Right atrium auricular region (tissue), 2 donors: ENCODE results near the gene COL10A1. TPM values are rescaled to one million over a fixed set of nuclear protein-coding genes. Genes with fewer than 3 reads are reported as not detected.

ENCODE experiments used
- DNase-seq: peaks from one replicate; pipeline ENCODE4 v3.0.0-alpha.2; 2019; ENCODE audit warnings: low spot score
- H3K27ac ChIP-seq, 2 donors: fragments of 200-600 bp; sonication (generic); 1 replicate in 1 of 2; 2 replicates in 1 of 2; pipeline ENCODE4 v1.5.1; 2016 to 2019
- H3K27me3 ChIP-seq, 2 donors: fragments of 200-600 bp; sonication (generic); one replicate each; pipeline versions ENCODE4 v1.5.1 to v1.6.0; 2017 to 2019
- H3K36me3 ChIP-seq: fragments of 200-600 bp; sonication (generic); one replicate; pipeline ENCODE4 v1.5.1; 2016
- H3K4me1 ChIP-seq, 2 donors: fragments of 200-600 bp; sonication (generic); one replicate each; pipeline versions ENCODE4 v1.5.1 to v1.6.0; 2017 to 2019
- H3K4me3 ChIP-seq, 2 donors: fragments of 200-600 bp; sonication (generic); 1 replicate in 1 of 2; 2 replicates in 1 of 2; pipeline ENCODE4 v1.5.1; 2017 to 2019; ENCODE audit warnings: mild to moderate bottlenecking in 1 of 2, moderate library complexity in 1 of 2
- H3K9me3 ChIP-seq, 2 donors: fragments of 200-600 bp; sonication (generic); one replicate each; pipeline ENCODE4 v1.5.1; 2019
- total RNA-seq, 2 donors: library from RNA; depleted of rRNA; stranded (reverse); fragments of >200 nt; gene quantifications; one replicate each; pipeline ENCODE4 v1.1.0, GENCODE V29; 2016
- TF ChIP-seq, protein P1 (sequence below), 2 donors: fragments of 200-600 bp; sonication (generic); IDR thresholded peaks; one replicate each; pipeline ENCODE4 v1.5.1; 2019; ENCODE audit warnings: antibody characterized with exemption in 2 of 2

Gene COL10A1
- total RNA-seq, 2 donors from 2014 or later = not detected

DNA sequence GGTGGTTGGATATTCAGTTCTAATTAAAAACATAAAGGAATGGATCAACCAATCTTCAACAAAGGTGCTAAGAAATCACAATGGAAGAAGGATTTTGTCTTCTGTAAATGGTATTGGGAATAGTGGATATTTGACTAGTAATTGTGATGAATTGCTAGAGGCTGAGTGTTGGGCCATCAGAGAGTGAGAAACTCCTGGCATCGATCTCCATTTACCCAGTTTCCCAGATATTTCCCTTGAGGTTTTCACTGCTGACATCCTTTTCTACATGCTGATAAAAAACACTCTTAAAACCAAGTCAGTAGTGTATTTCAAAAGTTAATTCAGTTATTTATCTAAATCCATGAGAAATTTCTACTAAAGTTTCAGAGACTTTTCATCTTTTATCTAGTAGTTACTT is 40.4 kb upstream of the COL10A1 start:
- peaks cover 0 to 4% of the 10 kb centered on the region in 2 donors for H3K4me1 ChIP-seq
- no peak overlapping the region for H3K27ac ChIP-seq
- no peak overlapping the region for H3K4me3 ChIP-seq
- TF ChIP-seq, protein P1, sequence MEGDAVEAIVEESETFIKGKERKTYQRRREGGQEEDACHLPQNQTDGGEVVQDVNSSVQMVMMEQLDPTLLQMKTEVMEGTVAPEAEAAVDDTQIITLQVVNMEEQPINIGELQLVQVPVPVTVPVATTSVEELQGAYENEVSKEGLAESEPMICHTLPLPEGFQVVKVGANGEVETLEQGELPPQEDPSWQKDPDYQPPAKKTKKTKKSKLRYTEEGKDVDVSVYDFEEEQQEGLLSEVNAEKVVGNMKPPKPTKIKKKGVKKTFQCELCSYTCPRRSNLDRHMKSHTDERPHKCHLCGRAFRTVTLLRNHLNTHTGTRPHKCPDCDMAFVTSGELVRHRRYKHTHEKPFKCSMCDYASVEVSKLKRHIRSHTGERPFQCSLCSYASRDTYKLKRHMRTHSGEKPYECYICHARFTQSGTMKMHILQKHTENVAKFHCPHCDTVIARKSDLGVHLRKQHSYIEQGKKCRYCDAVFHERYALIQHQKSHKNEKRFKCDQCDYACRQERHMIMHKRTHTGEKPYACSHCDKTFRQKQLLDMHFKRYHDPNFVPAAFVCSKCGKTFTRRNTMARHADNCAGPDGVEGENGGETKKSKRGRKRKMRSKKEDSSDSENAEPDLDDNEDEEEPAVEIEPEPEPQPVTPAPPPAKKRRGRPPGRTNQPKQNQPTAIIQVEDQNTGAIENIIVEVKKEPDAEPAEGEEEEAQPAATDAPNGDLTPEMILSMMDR (IDR thresholded peaks at IDR 0.05) = no peak
- no peak for DNase-seq
- peaks cover 0 to 5% of the 10 kb centered on the region in 2 donors for H3K9me3 ChIP-seq
- no peaks in the 10 kb centered on the region for H3K36me3 ChIP-seq
- no peaks in the 10 kb centered on the region for H3K27me3 ChIP-seq

DNA sequence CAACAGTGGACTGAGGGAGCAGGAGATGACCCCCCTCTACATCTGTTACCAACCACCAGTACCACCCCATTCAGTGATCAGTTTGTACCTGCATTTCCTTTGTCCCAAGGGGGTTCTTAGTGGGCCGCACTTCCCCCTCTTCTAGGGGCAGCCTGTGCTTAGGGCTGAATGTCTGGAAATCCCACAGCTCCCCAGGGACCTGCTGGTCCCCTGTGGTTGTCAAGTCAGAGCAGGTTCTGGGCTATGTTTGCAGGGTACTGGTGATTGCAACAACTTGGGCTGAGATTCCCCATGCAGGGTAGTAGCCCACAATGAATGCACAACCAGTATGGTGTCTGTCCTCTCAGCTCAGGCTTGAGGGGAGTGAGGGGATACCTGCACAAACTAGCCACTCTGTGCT is 39.7 kb upstream of the COL10A1 start:
- H3K36me3 ChIP-seq = no peaks in the 10 kb centered on the region
- TF ChIP-seq, protein P1 (IDR thresholded peaks at IDR 0.05) = no peak
- DNase-seq = no peak
- H3K4me1 ChIP-seq = peaks cover 0 to 4% of the 10 kb centered on the region in 2 donors
- H3K27me3 ChIP-seq = no peaks in the 10 kb centered on the region
- no peak overlapping the region for H3K27ac ChIP-seq
- H3K4me3 ChIP-seq = no peak overlapping the region
- H3K9me3 ChIP-seq = peaks cover 0 to 5% of the 10 kb centered on the region in 2 donors

DNA sequence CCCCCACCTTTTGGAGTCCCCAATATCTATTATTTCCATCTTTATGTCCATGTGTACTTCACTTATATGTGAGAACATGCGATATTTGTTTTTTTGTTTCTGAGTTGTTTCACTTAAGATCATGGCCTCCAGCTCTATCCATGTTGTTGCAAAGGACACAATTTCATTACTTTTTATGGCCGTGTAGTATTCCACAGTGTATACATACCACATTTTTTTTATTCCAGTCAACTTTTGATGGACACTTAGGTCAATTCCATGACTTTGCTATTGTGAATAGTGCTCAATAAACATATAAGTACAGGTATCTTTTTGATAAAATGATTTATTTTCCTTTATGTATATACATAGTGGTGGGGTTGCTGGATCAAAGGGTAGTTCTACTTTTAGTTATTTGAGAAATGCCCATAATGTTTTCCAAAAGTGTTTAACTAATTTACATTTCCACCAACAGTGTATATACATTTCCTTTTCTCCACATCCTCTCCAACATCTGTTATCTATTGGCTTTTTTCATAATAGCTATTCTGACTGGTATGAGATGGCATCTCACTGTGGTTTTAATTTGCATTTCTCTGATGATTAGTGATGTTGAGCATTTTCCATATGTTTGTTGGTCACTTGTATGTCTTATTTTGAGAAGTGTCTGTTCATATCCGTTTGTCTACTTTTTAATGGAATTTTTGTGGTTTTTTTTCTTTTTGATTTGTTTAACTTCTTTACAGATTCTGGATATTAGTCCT is 34.0 kb upstream of the COL10A1 start:
- Histone ChIP-seq H3K4me1 (no peaks in the 10 kb centered on the region), H3K36me3 (no peaks in the 10 kb centered on the region), H3K27me3 (no peaks in the 10 kb centered on the region)

DNA sequence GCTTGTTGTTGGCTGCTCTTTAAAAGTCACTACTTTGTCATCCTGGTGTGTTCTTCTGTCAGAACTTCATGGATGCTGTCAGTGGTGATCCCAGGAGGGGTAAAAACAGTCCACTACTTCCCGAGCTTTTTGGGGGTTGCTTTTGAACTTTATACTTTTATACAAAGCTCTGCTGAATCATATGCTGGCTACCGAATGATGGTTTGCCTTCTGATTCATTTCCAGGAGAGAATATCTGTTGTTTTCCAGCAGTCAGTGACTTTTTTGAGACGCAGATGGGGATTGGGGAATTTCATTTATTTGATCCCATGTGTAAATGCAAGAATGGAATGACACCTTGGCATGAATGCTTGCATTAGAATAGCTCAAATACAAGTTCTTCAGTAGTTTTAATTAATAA is 32.7 kb upstream of the COL10A1 start:
- Histone ChIP-seq H3K27me3 (no peaks in the 10 kb centered on the region), H3K4me1 (no peaks in the 10 kb centered on the region), H3K36me3 (no peaks in the 10 kb centered on the region), H3K4me3 (no peak overlapping the region), H3K9me3 (no peaks in the 10 kb centered on the region), H3K27ac (no peak overlapping the region)
- TF ChIP-seq, protein P1 (IDR thresholded peaks at IDR 0.05) = no peak
- no peak for DNase-seq

More for the DNA sequence above, 34.0 kb upstream of the COL10A1 start:
- H3K9me3 ChIP-seq = no peaks in the 10 kb centered on the region
- TF ChIP-seq, protein P1 (IDR thresholded peaks at IDR 0.05) = no peak
- DNase-seq = no peak
- no peak overlapping the region for H3K4me3 ChIP-seq
- H3K27ac ChIP-seq = no peak overlapping the region

DNA sequence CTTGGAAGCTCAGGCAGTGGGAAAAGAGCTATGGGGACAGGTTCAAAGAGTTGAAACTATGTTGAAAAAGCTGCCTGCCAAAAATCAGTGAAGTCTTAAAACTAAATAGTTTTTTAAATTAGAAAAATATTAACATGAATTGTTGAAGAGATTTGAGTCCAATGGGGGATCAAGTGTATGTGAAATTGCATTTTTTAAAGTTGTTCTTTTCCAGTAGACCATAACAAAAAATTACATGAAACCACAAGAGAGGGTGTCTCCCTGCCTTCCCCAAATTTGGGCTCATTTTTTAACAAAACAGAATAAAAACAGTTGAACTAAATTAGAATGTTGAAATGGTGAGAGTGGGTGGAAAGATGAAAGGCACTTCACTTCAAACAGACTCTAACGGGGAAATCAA is 31.5 kb upstream of the COL10A1 start:
- TF ChIP-seq, protein P1 (IDR thresholded peaks at IDR 0.05) = no peak
- no peak for DNase-seq
- no peaks in the 10 kb centered on the region for H3K27me3 ChIP-seq
- no peaks in the 10 kb centered on the region for H3K36me3 ChIP-seq
- H3K27ac ChIP-seq = no peak overlapping the region
- H3K9me3 ChIP-seq = no peaks in the 10 kb centered on the region
- no peak overlapping the region for H3K4me3 ChIP-seq
- H3K4me1 ChIP-seq = no peaks in the 10 kb centered on the region
